Left lung (tissue), 10 donors: ENCODE results near the gene DUSP23. TPM values are rescaled to one million over a fixed set of nuclear protein-coding genes. Genes with fewer than 3 reads are reported as not detected.
A peak's percentile ranks its signal among the peaks of the same experiment; 100 is the strongest.

Source experiments
- ATAC-seq: fragments of 200-7000 bp; cut with Tn5 transposase; one replicate; pipeline ENCODE4 v1.9.1; 2020; ENCODE audit warnings: moderate library complexity
- DNase-seq, 4 donors: peaks; one replicate each; pipeline ENCODE4 v3.0.0-alpha.2; 2013 to 2020
- H3K27ac ChIP-seq, 2 donors: fragments of 200-600 bp; sonication (generic) in 1 of 2; one replicate each; pipeline versions ENCODE4 v1.5.0 to v1.8.0; 2020 to 2021
- H3K27me3 ChIP-seq, 2 donors: fragments of 200-600 bp; sonication (generic) in 1 of 2; one replicate each; pipeline versions ENCODE4 v1.5.0 to v1.8.0; 2020 to 2021
- H3K36me3 ChIP-seq, 2 donors: fragments of 200-600 bp; sonication (generic) in 1 of 2; one replicate each; pipeline versions ENCODE4 v1.5.0 to v1.8.0; 2020 to 2021
- H3K4me1 ChIP-seq, 2 donors: fragments of 200-600 bp; one replicate each; pipeline ENCODE4 v1.8.0; 2021
- H3K4me3 ChIP-seq, 2 donors: fragments of 200-600 bp; sonication (generic) in 1 of 2; one replicate each; pipeline versions ENCODE4 v1.5.0 to v1.8.0; 2020 to 2021; ENCODE audit warnings: mild to moderate bottlenecking in 1 of 2
- H3K9me3 ChIP-seq, 2 donors: fragments of 200-600 bp; sonication (generic) in 1 of 2; one replicate each; pipeline versions ENCODE4 v1.5.0 to v1.8.0; 2020 to 2021
- CTCF ChIP-seq, 2 donors: fragments of 200-600 bp; sonication (generic) in 1 of 2; IDR thresholded peaks; one replicate each; pipeline versions ENCODE4 v1.5.0 to v1.8.0; 2021; ENCODE audit warnings: antibody characterized with exemption in 2 of 2
- intact Hi-C, 2 donors: fragments of 100-400 bp; cut with DNase I; formaldehyde crosslinking; loops; one replicate each; pipeline versions ENCODE4 v1.11.2 to v1.14.2; 2022
- polyA plus RNA-seq, 6 donors: library from polyadenylated mRNA; unstranded; fragments of 120-200 nt; gene quantifications; one replicate each; pipeline ENCODE4 v1.2.1, GENCODE V29; 2013; ENCODE audit not compliant: insufficient read length in 6 of 6
- total RNA-seq, 2 donors: library from RNA; stranded (reverse); fragmentation: NEBNext Ultra II Directional; extraction: Animal tissue kit (Norgen Biotek cat#: 25700); gene quantifications; one replicate each; pipeline ENCODE4 v1.2.1, GENCODE V29; 2021
- donor health status: DM: no; HTN: yes; CAD: no.
- donor health status: DM: no; HTN: no; CAD: no.

Gene DUSP23
- total and polyA plus RNA-seq, 8 donors = 10.1 to 56.4 (median 15.4) TPM

DNA sequence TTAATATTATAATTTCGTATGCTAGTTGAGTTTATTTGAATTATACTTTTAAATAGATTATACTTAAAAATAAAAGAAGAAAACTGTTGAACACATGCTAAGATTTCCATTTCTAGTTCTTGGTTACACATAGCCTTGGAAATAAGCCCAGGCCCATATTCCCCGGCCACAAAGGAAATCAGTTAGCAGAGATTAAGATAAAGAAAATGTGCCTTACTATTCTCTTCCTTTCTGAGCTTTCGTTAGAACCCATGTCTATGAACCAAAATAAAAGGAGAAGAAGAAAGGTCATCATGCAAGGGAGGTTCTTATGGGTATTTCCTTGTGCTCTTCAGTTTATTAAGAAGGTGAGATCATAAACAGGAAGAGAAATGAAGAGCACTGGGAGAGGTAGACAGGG, 34.1 kb upstream of the DUSP23 start:
- DNase-seq (no peak), ATAC-seq (no peak)
- no peak overlapping the region for H3K27ac ChIP-seq
- TF ChIP-seq CTCF (IDR thresholded peaks at IDR 0.05) = no peak
- no peaks in the 10 kb centered on the region for H3K27me3 ChIP-seq
- peaks cover 0 to 8% of the 10 kb centered on the region in 2 donors for H3K4me1 ChIP-seq
- peaks cover 0 to 3% of the 10 kb centered on the region in 2 donors for H3K9me3 ChIP-seq
- H3K36me3 ChIP-seq = no peaks in the 10 kb centered on the region
- no peak overlapping the region for H3K4me3 ChIP-seq
- intact Hi-C loops = no loop called here

GRCh38 chr1:159748370-159748769, 32.4 kb upstream of the DUSP23 start:
- H3K4me3 ChIP-seq = no peak overlapping the region
- intact Hi-C loops = no loop called here
- TF ChIP-seq CTCF (IDR thresholded peaks at IDR 0.05) = no peak
- H3K36me3 ChIP-seq = no peaks in the 10 kb centered on the region
- DNase-seq = no peak
- no peaks in the 10 kb centered on the region for H3K27me3 ChIP-seq
- no peak overlapping the region for H3K27ac ChIP-seq
- ATAC-seq = no peak
- no peaks in the 10 kb centered on the region for H3K9me3 ChIP-seq
- peaks cover 0 to 25% of the 10 kb centered on the region in 2 donors for H3K4me1 ChIP-seq

- no peak for TF ChIP-seq CTCF (IDR thresholded peaks at IDR 0.05)
- Histone ChIP-seq H3K27me3 (no peaks in the 10 kb centered on the region), H3K36me3 (no peaks in the 10 kb centered on the region), H3K9me3 (no peaks in the 10 kb centered on the region), H3K4me3 (no peak overlapping the region), H3K4me1 (peaks cover 0 to 30% of the 10 kb centered on the region in 2 donors), H3K27ac (no peak overlapping the region)
- no peak for ATAC-seq
- no peak for DNase-seq
- intact Hi-C loops = no loop called here
These were observed 31.1 kb upstream of the DUSP23 start for GRCh38 chr1:159749630-159750029.

GRCh38 chr1:159750621-159751020, 30.1 kb upstream of the DUSP23 start:
- ATAC-seq = no peak
- peak overlapping the region in 1 of 2 donors; percentile 67 for H3K27ac ChIP-seq

DNA sequence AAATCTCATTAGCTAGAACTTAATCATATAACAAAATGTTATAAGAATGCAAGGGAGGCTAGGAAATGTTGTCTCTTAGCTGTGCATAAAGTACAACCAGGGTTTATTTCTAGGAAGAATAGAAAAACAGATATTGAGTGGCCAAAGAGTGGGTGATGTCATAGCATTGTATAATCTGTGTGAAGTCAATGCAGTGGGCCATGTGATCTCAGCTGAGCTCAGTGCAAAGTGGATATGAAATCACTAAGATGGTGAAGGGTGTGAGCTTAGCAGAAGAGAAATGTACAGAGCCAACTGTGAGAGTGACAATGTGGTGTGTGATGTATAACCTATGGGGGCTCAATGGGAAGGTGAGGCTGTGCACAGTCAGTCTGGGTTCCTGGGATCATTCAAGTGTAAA, 29.7 kb upstream of the DUSP23 start:
- intact Hi-C loops = no loop called here
- Histone ChIP-seq H3K36me3 (no peaks in the 10 kb centered on the region), H3K9me3 (no peaks in the 10 kb centered on the region), H3K4me1 (peaks cover 0 to 34% of the 10 kb centered on the region in 2 donors), H3K27me3 (no peaks in the 10 kb centered on the region), H3K27ac (peak overlapping the region in 1 of 2 donors; percentile 67), H3K4me3 (no peak overlapping the region)
- DNase-seq = no peak
- ATAC-seq = peak; percentile 10
- TF ChIP-seq CTCF (IDR thresholded peaks at IDR 0.05) = no peak

More at GRCh38 chr1:159750621-159751020, 30.1 kb upstream of the DUSP23 start:
- DNase-seq = no peak
- H3K4me3 ChIP-seq = no peak overlapping the region
- TF ChIP-seq CTCF (IDR thresholded peaks at IDR 0.05) = no peak
- H3K36me3 ChIP-seq = no peaks in the 10 kb centered on the region
- peaks cover 0 to 30% of the 10 kb centered on the region in 2 donors for H3K4me1 ChIP-seq
- no peaks in the 10 kb centered on the region for H3K9me3 ChIP-seq
- no peaks in the 10 kb centered on the region for H3K27me3 ChIP-seq
- intact Hi-C loops = no loop called here
